NCI-H1417 (cell line): ENCODE data around the gene DCHS1.

Experiments
- DNase-seq, 3 experiments: peaks; one replicate each; lab custom pipeline; 2025; lab: John Stamatoyannopoulos, UW

Gene DCHS1

DNA sequence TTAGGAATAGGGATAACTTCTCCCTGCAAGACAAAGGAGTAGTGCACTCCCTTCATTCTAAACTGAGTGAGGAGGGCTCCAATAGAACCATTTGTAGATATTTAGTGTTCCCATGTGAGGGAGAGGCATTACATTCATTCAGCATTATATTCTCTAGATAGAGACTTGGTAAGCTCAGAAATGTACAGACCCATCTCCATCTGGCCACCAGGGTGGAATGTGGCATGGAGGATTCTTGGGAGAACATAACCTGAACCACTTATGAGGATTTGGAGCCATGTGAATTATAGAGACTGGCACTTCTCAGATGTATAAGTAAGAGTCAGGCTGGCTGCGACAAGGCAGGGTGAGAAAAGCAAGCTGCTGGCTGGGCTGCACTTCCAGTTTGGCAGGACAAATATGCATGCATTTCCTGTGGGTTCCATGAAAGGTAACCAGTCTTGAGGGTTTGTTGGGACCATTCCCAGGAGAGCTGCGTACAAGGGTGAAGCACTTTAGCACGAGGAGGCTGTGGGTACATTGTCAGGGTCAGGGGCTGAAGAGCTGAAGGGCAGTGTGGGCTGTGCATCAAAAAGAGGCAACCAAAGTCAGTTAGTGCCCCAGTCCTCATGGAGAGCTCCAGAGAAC lies 61.4 kb downstream of the DCHS1 start:
- DNase-seq: no peak

DNA sequence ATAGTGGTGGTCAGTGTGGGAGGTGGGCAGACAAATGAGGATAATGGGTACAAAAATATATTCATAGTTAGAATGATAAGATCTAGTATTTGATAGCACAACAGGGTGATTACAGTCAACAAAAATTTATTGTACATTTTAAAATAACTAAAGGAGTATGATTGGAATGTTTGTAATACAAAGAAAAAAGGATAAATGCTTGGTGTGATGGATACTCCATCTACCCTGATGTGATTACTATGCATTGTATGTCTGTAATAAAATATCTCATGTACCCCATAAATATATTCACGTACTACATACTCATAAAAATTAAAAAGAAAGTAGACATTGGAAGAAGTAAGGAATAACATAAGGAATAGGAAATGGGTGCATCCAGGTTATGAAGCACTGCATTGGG lies 67.6 kb downstream of the DCHS1 start:
- no peak for DNase-seq

DNA sequence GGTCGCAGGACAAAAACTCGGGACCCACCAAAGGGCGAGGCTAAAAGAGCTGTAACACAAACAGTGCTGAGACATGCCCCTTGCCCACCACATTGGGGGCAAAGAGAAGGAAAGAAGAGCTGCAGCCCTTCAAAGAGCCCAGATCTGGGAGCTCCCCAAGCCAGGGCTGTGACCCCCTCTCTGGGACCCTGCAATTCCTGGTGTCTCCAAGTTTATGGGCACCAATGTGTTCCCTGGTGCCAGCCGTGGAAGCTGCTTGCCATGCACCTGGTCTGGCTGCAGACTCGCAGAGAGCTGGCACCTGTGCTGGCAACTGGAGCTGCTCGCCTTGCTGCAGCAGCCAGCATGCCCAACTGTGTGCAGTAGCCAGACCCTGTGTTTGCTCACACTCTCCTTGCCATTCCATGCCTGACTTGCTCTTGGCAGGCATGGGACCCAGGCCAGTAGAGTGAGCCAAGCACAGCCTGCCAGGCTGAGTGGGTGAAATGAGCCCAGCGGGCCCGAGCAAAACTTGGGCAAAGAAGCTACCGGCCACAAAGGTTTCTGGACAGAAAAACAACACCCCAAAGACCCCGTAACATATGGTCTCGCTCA lies 68.2 kb downstream of the DCHS1 start:
- DNase-seq: no peak

GRCh38 chr11:6586434-6587359 lies 68.9 kb downstream of the DCHS1 start:
- DNase-seq: no peak

DNA sequence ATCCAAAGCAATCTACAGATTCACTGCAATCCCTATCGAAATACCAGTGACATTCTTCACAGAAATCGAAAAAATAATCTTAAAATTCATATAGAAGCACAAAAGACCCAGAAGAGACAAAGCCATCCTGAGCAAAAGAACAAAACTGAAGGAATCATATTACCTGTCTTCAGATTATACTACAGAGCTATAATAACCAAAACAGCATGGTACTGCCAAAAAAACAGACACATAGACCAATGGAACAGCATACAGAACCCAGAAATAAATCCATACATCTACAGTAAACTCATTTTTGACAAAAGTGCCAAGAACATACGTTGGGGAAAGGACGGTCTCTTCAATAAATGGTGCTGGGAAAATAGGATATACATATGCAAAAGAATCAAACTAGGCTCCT lies 71.1 kb downstream of the DCHS1 start:
- no peak for DNase-seq

DNA sequence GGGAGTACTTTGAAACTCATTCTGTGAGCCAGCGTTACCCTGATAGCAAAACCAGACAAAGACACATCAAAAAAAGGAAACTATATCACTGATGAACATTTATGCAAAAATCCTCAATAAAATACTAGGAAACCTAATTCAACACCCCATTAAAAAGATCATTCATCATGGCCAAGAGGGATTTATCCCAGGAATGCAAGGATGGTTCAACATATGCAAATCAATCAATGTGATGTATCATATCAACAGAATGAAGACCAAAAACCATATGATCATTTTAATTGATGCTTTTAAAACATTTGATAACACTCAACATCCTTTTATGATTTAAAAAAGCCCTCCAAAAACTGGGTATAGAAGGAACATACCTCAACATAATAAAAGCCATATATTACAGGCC lies 72.0 kb downstream of the DCHS1 start:
- DNase-seq: no peak

- no peak for DNase-seq
These were observed 75.9 kb downstream of the DCHS1 start for GRCh38 chr11:6579681-6580080.

DNA sequence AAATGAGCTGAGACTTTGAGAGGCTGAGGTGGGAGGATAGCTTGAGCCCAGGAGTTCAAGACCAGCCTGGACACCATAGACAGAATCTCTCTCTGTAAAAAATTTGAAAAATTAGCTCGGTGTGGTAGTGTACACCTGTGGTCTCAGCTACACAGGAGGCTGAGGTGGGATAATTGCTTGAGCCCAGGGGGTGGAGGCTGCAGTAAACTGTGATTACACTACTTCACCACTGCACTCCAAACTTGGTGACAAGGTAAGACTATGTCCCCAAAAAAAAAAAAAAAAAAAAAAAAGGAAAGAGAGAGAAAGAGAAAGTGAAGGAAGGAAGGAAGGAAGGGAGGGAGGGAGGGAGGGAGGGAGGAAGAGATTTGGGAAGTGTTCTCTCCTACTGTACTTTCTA lies 77.5 kb downstream of the DCHS1 start:
- DNase-seq: no peak

GRCh38 chr11:6576471-6577373 lies 78.9 kb downstream of the DCHS1 start:
- no peak for DNase-seq

GRCh38 chr11:6574816-6575715 lies 80.5 kb downstream of the DCHS1 start:
- DNase-seq: no peak

DNA sequence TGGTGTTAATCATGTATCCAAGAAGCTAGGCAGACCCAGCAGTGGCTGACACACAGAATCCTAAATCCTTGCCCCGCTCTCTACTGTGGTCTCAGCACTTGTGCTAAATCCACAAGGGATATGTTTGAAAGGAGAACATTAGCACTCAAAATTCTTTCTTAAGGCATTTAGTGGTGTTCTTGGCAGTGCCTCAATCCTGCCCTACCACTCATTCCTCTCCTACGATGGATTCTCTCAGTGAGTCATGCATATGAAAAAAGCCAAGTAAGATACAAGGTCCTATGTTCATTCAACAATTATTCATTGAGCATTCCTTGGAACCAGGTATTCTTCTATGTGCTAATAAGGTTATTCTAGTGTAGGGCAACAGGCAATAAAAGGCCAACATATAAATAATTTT lies 83.4 kb downstream of the DCHS1 start:
- no peak for DNase-seq

DNA sequence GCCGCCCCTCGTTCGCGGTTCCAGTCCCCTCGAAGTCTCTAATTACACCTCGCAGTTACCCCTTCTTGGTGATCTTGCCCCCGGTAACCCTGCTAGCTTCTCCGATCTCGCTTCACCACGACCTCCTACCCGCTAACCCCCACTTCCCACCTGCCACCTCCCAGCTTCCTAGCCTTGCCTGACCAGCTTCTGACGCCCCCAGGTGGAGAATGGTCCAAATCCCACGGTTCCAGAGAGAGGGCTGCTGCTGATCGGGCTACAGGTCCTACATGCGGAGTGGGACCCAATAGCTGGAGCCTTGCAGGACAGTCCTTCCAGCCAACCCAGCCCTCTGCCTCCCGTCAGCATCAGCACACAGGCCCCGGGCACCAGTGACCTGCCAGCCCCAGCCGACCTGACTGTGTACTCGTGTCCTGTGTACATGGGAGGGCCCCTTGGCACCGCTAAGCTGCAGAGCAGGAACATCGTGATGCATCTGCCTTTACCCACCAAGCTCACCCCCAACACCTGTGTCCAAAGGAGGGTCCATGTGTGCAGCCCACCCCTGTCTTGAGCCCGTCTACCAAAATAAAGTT lies 84.1 kb downstream of the DCHS1 start:
- no peak for DNase-seq
